Neuronal stem cell (in vitro differentiated cells): Measurements from ENCODE around the gene POLE2.

Source experiments
- DNase-seq: peaks from one replicate; pipeline ENCODE4 v3.0.0-alpha.2; 2013; ENCODE audit warnings: low spot score
- H2AFZ ChIP-seq: one replicate; pipeline ENCODE4 v1.6.1; 2013; ENCODE audit warnings: mild to moderate bottlenecking, low read length, inconsistent platforms
- H2AK5ac ChIP-seq: 2 replicates; pipeline ENCODE4 v1.6.1; 2013; ENCODE audit warnings: low read depth, mild to moderate bottlenecking, inconsistent platforms, low read length, moderate library complexity, mixed read lengths
- H2BK120ac ChIP-seq: 2 replicates; pipeline ENCODE4 v1.6.1; 2013; ENCODE audit warnings: low read depth, mild to moderate bottlenecking, inconsistent platforms, low read length, moderate library complexity, mixed read lengths
- H2BK12ac ChIP-seq: one replicate; pipeline ENCODE4 v1.6.1; 2013; ENCODE audit warnings: low read length, inconsistent platforms
- H2BK15ac ChIP-seq: 2 replicates; pipeline ENCODE4 v1.6.1; 2013; ENCODE audit warnings: mild to moderate bottlenecking, low read length, inconsistent platforms, mixed read lengths
- H2BK5ac ChIP-seq: one replicate; pipeline ENCODE4 v1.6.1; 2013; ENCODE audit warnings: inconsistent platforms, mild to moderate bottlenecking, low read length, moderate library complexity
- H3K14ac ChIP-seq: one replicate; pipeline ENCODE4 v1.6.1; 2013; ENCODE audit warnings: low read length, inconsistent platforms
- H3K18ac ChIP-seq: 2 replicates; pipeline ENCODE4 v1.6.1; 2013; ENCODE audit warnings: low read length, inconsistent platforms
- H3K23ac ChIP-seq: 2 replicates; pipeline ENCODE4 v1.6.1; 2013; ENCODE audit warnings: low read depth, mild to moderate bottlenecking, mixed read lengths, low read length, inconsistent platforms; ENCODE audit not compliant: poor library complexity
- H3K27ac ChIP-seq: replicated peaks from 3 replicates; pipeline ENCODE4 v1.5.1; 2013; ENCODE audit warnings: low read length, inconsistent platforms
- H3K27me3 ChIP-seq, 3 experiments: 2 replicates each; pipeline ENCODE4 v1.6.1; 2013; ENCODE audit warnings: low read length in 3 of 3, mild to moderate bottlenecking in 2 of 3, inconsistent platforms in 1 of 3, low read depth in 1 of 3, mixed read lengths in 1 of 3, moderate library complexity in 1 of 3; ENCODE audit not compliant: control insufficient read depth in 3 of 3, insufficient read depth in 3 of 3
- H3K36me3 ChIP-seq, 2 donors: replicated peaks in 1 of 2; 2 replicates each; pipeline ENCODE4 v1.6.1; 2013; ENCODE audit warnings: low read length in 2 of 2; ENCODE audit not compliant: control insufficient read depth in 2 of 2, insufficient read depth in 2 of 2
- H3K4ac ChIP-seq: 2 replicates; pipeline ENCODE4 v1.6.1; 2013; ENCODE audit warnings: inconsistent platforms, mild to moderate bottlenecking, low read length, moderate library complexity
- H3K4me1 ChIP-seq, 2 donors: 1 replicate in 1 of 2; 2 replicates in 1 of 2; pipeline ENCODE4 v1.6.1; 2013; ENCODE audit warnings: low read length in 2 of 2, low read depth in 1 of 2; ENCODE audit not compliant: control insufficient read depth in 2 of 2, insufficient read depth in 1 of 2
- H3K4me2 ChIP-seq: one replicate; pipeline ENCODE4 v1.6.1; 2013; ENCODE audit warnings: mild to moderate bottlenecking, low read length, inconsistent platforms; ENCODE audit not compliant: insufficient read depth, poor library complexity, severe bottlenecking
- H3K4me3 ChIP-seq, 2 donors: 2 replicates each; pipeline ENCODE4 v1.5.1; 2013; ENCODE audit warnings: low read length in 2 of 2, mild to moderate bottlenecking in 2 of 2, inconsistent platforms in 1 of 2, moderate library complexity in 1 of 2
- H3K79me1 ChIP-seq: one replicate; pipeline ENCODE4 v1.6.1; 2013; ENCODE audit warnings: low read depth, mild to moderate bottlenecking, inconsistent platforms, low read length, moderate library complexity
- H3K9ac ChIP-seq: one replicate; pipeline ENCODE4 v1.6.1; 2013; ENCODE audit warnings: mild to moderate bottlenecking, low read depth, low read length, inconsistent platforms; ENCODE audit not compliant: poor library complexity
- H3K9me3 ChIP-seq, 2 donors: replicated peaks in 1 of 2; 2 replicates each; pipeline versions ENCODE3 to v1.6.1; 2013; ENCODE audit warnings: low read length in 2 of 2, mild to moderate bottlenecking in 2 of 2, inconsistent platforms in 1 of 2, low read depth in 1 of 2, mixed read lengths in 1 of 2, moderate library complexity in 1 of 2; ENCODE audit not compliant: control insufficient read depth in 2 of 2, insufficient read depth in 1 of 2
- H4K8ac ChIP-seq: one replicate; pipeline ENCODE4 v1.6.1; 2013; ENCODE audit warnings: low read depth, mild to moderate bottlenecking, inconsistent platforms, low read length, moderate library complexity
- H4K91ac ChIP-seq: one replicate; pipeline ENCODE4 v1.6.1; 2013; ENCODE audit warnings: low read length, low read depth, mild to moderate bottlenecking, inconsistent platforms; ENCODE audit not compliant: poor library complexity
- WGBS, 2 donors: extraction: QIAGEN DNeasy Blood & Tissue Kit; methylation state at CpG; one replicate each; pipeline ENCODE4 v1.1.7; 2013; ENCODE audit warnings: missing lambda C conversion rate in 2 of 2, mixed read lengths in 1 of 2; ENCODE audit not compliant: insufficient read length in 2 of 2, insufficient replicate concordance in 1 of 2; ENCODE audit errors: extremely low coverage in 2 of 2; 5-methylcytosine and 5-hydroxymethylcytosine counted together

The POLE2 gene

GRCh38 chr14:49692811-49693734, 5.1 kb upstream of the POLE2 start, which contains the start of gene KLHDC1:
TSS of gene KLHDC1 (plus strand) at chr14:49693120. CDS start at chr14:49693195, 75 bp downstream.
- Histone ChIP-seq H3K4ac (peak within 1 kb of the TSS; percentile 99), H4K91ac (peak within 1 kb of the TSS; percentile 99), H2BK15ac (peak within 1 kb of the TSS; percentile 94), H3K4me2 (peak within 1 kb of the TSS; percentile 94), H3K9ac (peak within 1 kb of the TSS; percentile 99), H2AK5ac (peak within 1 kb of the TSS; percentile 56), H3K18ac (peak within 1 kb of the TSS; percentile 100), H3K27ac (no peak within 1 kb of the TSS), H3K79me1 (no peaks in the 10 kb centered on the region), H2AFZ (peak within 1 kb of the TSS; percentile 92), H3K27me3 (peaks cover 0 to 7% (median 4%) of the 10 kb centered on the region in 3 experiments), H3K14ac (peak within 1 kb of the TSS; percentile 94), H2BK120ac (peak within 1 kb of the TSS; percentile 87), H3K4me3 (peak within 1 kb of the TSS; percentile 45 to 87), H3K4me1 (peaks cover 0 to 6% of the 10 kb centered on the region in 2 donors), H2BK12ac (peak within 1 kb of the TSS; percentile 100), H4K8ac (peak within 1 kb of the TSS; percentile 98), H3K36me3 (no peaks in the 10 kb centered on the region), H3K9me3 (no peaks in the 10 kb centered on the region), H2BK5ac (peak within 1 kb of the TSS; percentile 97), H3K23ac (peak within 1 kb of the TSS; percentile 97)
- WGBS, 2 donors, result no CpG with 5 or more reads among the region's 88 CpGs
- DNase-seq, result peak; percentile 57

DNA sequence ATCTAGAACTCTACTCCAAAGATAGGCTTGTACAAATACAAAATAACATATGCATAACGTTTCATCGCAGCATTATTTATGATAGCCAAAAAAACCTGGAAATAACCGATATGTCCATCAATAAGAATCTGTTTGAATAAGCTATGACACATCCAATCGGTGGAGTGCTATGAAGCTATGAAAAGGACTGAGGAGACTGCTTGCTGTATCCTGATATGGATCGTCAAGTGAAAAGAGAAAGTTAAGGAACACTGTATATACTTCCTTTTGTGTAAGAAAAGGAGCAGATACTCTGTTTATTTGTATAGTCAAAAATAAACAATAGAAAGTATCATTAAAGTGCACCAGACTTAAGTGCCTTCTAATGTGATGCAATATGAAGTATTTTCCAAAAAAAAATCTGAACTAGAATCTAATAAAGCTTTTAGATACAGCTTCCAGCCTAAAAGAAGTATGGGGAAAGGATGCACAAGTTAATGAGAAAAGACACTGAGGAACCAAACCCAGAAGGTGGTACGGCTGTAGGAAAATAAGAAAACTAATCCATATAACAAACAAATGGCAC, 4.3 kb upstream of the POLE2 start:
- H2BK5ac ChIP-seq, result no peak overlapping the region
- no peak overlapping the region for H3K9ac ChIP-seq
- H3K14ac ChIP-seq, result no peak overlapping the region
- H3K27ac ChIP-seq, result no peak overlapping the region
- no peak overlapping the region for H3K4ac ChIP-seq
- no peak overlapping the region for H3K18ac ChIP-seq
- H3K23ac ChIP-seq, result no peak overlapping the region
- peaks cover 0 to 7% (median 4%) of the 10 kb centered on the region in 3 experiments for H3K27me3 ChIP-seq
- no peak overlapping the region for H4K8ac ChIP-seq
- H2AFZ ChIP-seq, result peak overlapping the region; percentile 92
- no peak overlapping the region for H2BK12ac ChIP-seq
- no peak overlapping the region for H2BK15ac ChIP-seq
- no peaks in the 10 kb centered on the region for H3K36me3 ChIP-seq
- no peak overlapping the region for H4K91ac ChIP-seq
- no peak overlapping the region for H2AK5ac ChIP-seq
- H3K4me2 ChIP-seq, result no peak overlapping the region
- H2BK120ac ChIP-seq, result no peak overlapping the region
- whole genome bisulfite sequencing, 2 donors, result no CpG with 5 or more reads among the region's 6 CpGs
- H3K4me3 ChIP-seq, result peak overlapping the region in 1 of 2 donors; percentile 45
- no peak for DNase-seq
- peaks cover 2 to 6% of the 10 kb centered on the region in 2 donors for H3K4me1 ChIP-seq
- H3K9me3 ChIP-seq, result no peaks in the 10 kb centered on the region
- H3K79me1 ChIP-seq, result peaks cover 2% of the 10 kb centered on the region

- Histone ChIP-seq H3K18ac (no peak overlapping the region), H3K4me3 (no peak overlapping the region), H3K14ac (no peak overlapping the region), H3K9me3 (no peaks in the 10 kb centered on the region), H3K4me2 (no peak overlapping the region), H4K91ac (no peak overlapping the region), H2BK120ac (no peak overlapping the region), H3K4me1 (peaks cover 3 to 7% of the 10 kb centered on the region in 2 donors), H3K9ac (no peak overlapping the region), H3K23ac (no peak overlapping the region), H3K27ac (no peak overlapping the region), H2AFZ (peak overlapping the region; percentile 26), H2BK5ac (no peak overlapping the region), H4K8ac (no peak overlapping the region), H2BK15ac (no peak overlapping the region), H2AK5ac (no peak overlapping the region), H2BK12ac (no peak overlapping the region), H3K79me1 (peaks cover 3% of the 10 kb centered on the region), H3K27me3 (peaks cover 0 to 7% (median 0%) of the 10 kb centered on the region in 3 experiments), H3K4ac (no peak overlapping the region), H3K36me3 (no peaks in the 10 kb centered on the region)
- no CpG with 5 or more reads among the region's 4 CpGs for WGBS, 2 donors
- DNase-seq, result no peak
These were observed 3.0 kb upstream of the POLE2 start for GRCh38 chr14:49691031-49691430.

DNA sequence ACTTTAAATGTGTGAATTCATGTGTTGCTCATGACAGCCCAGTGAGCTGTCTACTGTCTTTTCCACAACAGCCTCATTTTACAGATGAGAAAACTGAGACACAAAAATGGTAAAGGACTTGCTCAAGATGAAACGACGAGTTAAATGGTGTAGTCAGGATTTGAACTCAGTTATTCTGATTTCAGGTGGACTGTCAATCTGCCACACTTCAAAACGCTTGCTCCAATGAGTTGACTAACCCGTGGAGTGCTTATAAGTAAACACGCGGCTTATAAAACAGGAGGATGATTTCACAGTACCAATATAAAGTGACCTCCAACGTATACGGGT, 652 bp upstream of the POLE2 start:
- H3K9ac ChIP-seq, result no peak overlapping the region
- WGBS, 2 donors, result no CpG with 5 or more reads among the region's 8 CpGs
- H3K36me3 ChIP-seq, result peaks cover 0 to 17% of the 10 kb centered on the region in 2 donors
- no peak overlapping the region for H4K8ac ChIP-seq
- no peak for DNase-seq
- no peak overlapping the region for H2BK120ac ChIP-seq
- H2BK12ac ChIP-seq, result no peak overlapping the region
- no peak overlapping the region for H3K4ac ChIP-seq
- no peak overlapping the region for H3K23ac ChIP-seq
- H2BK15ac ChIP-seq, result peak overlapping the region; percentile 79
- no peaks in the 10 kb centered on the region for H3K9me3 ChIP-seq
- H3K4me3 ChIP-seq, result peak overlapping the region in 1 of 2 donors; percentile 83
- H2BK5ac ChIP-seq, result peak overlapping the region; percentile 97
- H3K14ac ChIP-seq, result no peak overlapping the region
- H3K4me2 ChIP-seq, result peak overlapping the region; percentile 57
- H2AFZ ChIP-seq, result peak overlapping the region; percentile 94
- H3K27ac ChIP-seq, result no peak overlapping the region
- peaks cover 3 to 7% of the 10 kb centered on the region in 2 donors for H3K4me1 ChIP-seq
- no peak overlapping the region for H2AK5ac ChIP-seq
- H4K91ac ChIP-seq, result no peak overlapping the region
- peaks cover 3% of the 10 kb centered on the region for H3K79me1 ChIP-seq
- peaks cover 0 to 7% (median 0%) of the 10 kb centered on the region in 3 experiments for H3K27me3 ChIP-seq
- no peak overlapping the region for H3K18ac ChIP-seq
